DMS153 (cell line): ENCODE measurements around the gene SPATA31A7.
"Not testable (repeated sequence)": the region's sequence is repeated elsewhere in the genome, so short reads cannot be mapped to it uniquely, and the experiment has no call there.

Source experiments
- DNase-seq: peaks from one replicate; lab custom pipeline; 2025; lab: John Stamatoyannopoulos, UW

SPATA31A7 gene

GRCh38 chr9:61189736-61190135 lies at the start of gene SPATA31A7:
TSS of gene SPATA31A7 (plus strand) at chr9:61190036. CDS start at chr9:61190065, 29 bp downstream.
- not testable (repeated sequence) for DNase-seq

GRCh38 chr9:61226438-61226837 lies 36.6 kb downstream of the SPATA31A7 start:
- DNase-seq: not testable (repeated sequence)
